DOHH2 (cell line): ENCODE results near the gene POU4F3.

Source experiments
- H3F3A ChIP-seq: fragments of 200-600 bp; sonication (generic), shearing (Covaris generic); 2 replicates; pipeline ENCODE4 v1.6.0; 2016; ENCODE audit warnings: antibody characterized with exemption, mild to moderate bottlenecking; ENCODE audit not compliant: control insufficient read depth, insufficient read depth
- H3K27ac ChIP-seq: fragments of 200-600 bp; sonication (generic); 2 replicates; pipeline ENCODE4 v1.5.1; 2014; ENCODE audit warnings: low read depth, mild to moderate bottlenecking, low read length, moderate library complexity
- H3K27me3 ChIP-seq: fragments of 200-600 bp; sonication (generic); 2 replicates; pipeline ENCODE4 v1.6.1; 2014; ENCODE audit warnings: mild to moderate bottlenecking, low read length, mixed read lengths; ENCODE audit not compliant: control insufficient read depth
- H3K36me3 ChIP-seq: fragments of 200-600 bp; sonication (generic); 2 replicates; pipeline ENCODE4 v1.6.1; 2014; ENCODE audit warnings: mild to moderate bottlenecking, low read length, moderate library complexity, mixed read lengths; ENCODE audit not compliant: control insufficient read depth
- H3K4me1 ChIP-seq: fragments of 200-600 bp; sonication (generic); 2 replicates; pipeline ENCODE4 v1.6.1; 2014; ENCODE audit warnings: mild to moderate bottlenecking, low read length, mixed read lengths; ENCODE audit not compliant: control insufficient read depth
- H3K4me2 ChIP-seq: fragments of 200-600 bp; sonication (generic); 2 replicates; pipeline ENCODE4 v1.6.0; 2014; ENCODE audit warnings: mild to moderate bottlenecking, low read length, moderate library complexity
- H3K4me3 ChIP-seq: fragments of 200-600 bp; sonication (generic); 2 replicates; pipeline ENCODE4 v1.5.1; 2014; ENCODE audit warnings: mild to moderate bottlenecking, low read length, mixed read lengths
- H3K79me2 ChIP-seq: fragments of 200-600 bp; sonication (generic); 2 replicates; pipeline ENCODE4 v1.6.1; 2014; ENCODE audit warnings: mild to moderate bottlenecking, low read length, mixed read lengths; ENCODE audit not compliant: control insufficient read depth
- H3K9me2 ChIP-seq: fragments of 200-600 bp; sonication (generic); replicated peaks from 2 replicates; pipeline ENCODE4 v1.6.1; 2014; ENCODE audit warnings: mild to moderate bottlenecking, low read length, mixed read lengths; ENCODE audit not compliant: control insufficient read depth
- H3K9me3 ChIP-seq: fragments of 200-600 bp; sonication (generic); 2 replicates; pipeline ENCODE4 v1.6.1; 2014; ENCODE audit warnings: antibody characterized with exemption, low read length, mixed read lengths; ENCODE audit not compliant: control insufficient read depth, insufficient read depth
- H4K20me1 ChIP-seq: fragments of 200-600 bp; sonication (generic); 2 replicates; pipeline ENCODE4 v1.6.0; 2014; ENCODE audit warnings: low read depth, mild to moderate bottlenecking, antibody characterized with exemption, low read length, moderate library complexity; ENCODE audit not compliant: control insufficient read depth, insufficient read depth
- EZH2phosphoT487 ChIP-seq: fragments of 200-600 bp; sonication (generic); IDR thresholded peaks from 2 replicates; pipeline ENCODE4 v1.6.1; 2017; ENCODE audit warnings: borderline replicate concordance, mild to moderate bottlenecking, antibody characterized with exemption, low read length, moderate library complexity, mixed read lengths
- TF ChIP-seq, protein P1 (sequence below): fragments of 200-600 bp; sonication (generic); IDR thresholded peaks from one replicate; pipeline ENCODE4 v1.5.1; 2014; ENCODE audit warnings: antibody characterized with exemption, mild to moderate bottlenecking, low read depth, low read length; ENCODE audit not compliant: poor library complexity, severe bottlenecking

Gene POU4F3

DNA sequence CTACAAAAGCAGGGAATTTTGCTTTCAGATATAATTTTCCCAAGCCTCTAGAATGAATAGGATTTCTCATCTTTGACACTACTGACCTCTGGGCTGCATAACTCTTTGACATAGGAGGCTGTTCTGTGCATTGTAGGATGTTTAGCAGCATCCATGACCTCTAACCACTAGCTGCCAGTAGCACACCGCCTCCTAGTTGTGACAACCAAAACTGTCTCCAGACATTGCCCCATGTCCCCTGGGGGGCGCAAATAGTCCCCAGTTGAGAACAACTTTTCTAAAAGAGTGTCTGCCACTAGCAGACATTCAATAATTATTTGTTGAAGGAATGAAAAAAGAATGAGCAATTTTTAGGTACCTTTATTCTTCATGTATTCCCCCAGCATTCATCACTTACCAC lies 51.8 kb downstream of the POU4F3 start:
- no peaks in the 10 kb centered on the region for H3K9me2 ChIP-seq
- H3K4me2 ChIP-seq: no peak overlapping the region
- no peaks in the 10 kb centered on the region for H4K20me1 ChIP-seq
- H3K4me3 ChIP-seq: no peak overlapping the region
- H3K27me3 ChIP-seq: peaks cover 10% of the 10 kb centered on the region
- no peaks in the 10 kb centered on the region for H3K79me2 ChIP-seq
- no peaks in the 10 kb centered on the region for H3K36me3 ChIP-seq
- no peaks in the 10 kb centered on the region for H3K4me1 ChIP-seq
- no peaks in the 10 kb centered on the region for H3K9me3 ChIP-seq
- no peaks in the 10 kb centered on the region for H3F3A ChIP-seq
- H3K27ac ChIP-seq: no peak overlapping the region
- TF ChIP-seq, protein P1, sequence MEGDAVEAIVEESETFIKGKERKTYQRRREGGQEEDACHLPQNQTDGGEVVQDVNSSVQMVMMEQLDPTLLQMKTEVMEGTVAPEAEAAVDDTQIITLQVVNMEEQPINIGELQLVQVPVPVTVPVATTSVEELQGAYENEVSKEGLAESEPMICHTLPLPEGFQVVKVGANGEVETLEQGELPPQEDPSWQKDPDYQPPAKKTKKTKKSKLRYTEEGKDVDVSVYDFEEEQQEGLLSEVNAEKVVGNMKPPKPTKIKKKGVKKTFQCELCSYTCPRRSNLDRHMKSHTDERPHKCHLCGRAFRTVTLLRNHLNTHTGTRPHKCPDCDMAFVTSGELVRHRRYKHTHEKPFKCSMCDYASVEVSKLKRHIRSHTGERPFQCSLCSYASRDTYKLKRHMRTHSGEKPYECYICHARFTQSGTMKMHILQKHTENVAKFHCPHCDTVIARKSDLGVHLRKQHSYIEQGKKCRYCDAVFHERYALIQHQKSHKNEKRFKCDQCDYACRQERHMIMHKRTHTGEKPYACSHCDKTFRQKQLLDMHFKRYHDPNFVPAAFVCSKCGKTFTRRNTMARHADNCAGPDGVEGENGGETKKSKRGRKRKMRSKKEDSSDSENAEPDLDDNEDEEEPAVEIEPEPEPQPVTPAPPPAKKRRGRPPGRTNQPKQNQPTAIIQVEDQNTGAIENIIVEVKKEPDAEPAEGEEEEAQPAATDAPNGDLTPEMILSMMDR: peak; percentile 67
- TF ChIP-seq EZH2phosphoT487: no peak
